Upper lobe of left lung (tissue), 6 donors: ENCODE measurements around the gene CNTFR. TPM values are rescaled to one million over a fixed set of nuclear protein-coding genes. Genes with fewer than 3 reads are reported as not detected.

Experiments
- ATAC-seq, 2 donors: fragments of 200-7000 bp; cut with Tn5 transposase; one replicate each; pipeline ENCODE4 v1.9.1; 2022; ENCODE audit warnings: mild to moderate bottlenecking in 2 of 2, moderate library complexity in 2 of 2; ENCODE audit not compliant: low FRiP score in 2 of 2
- DNase-seq, 2 donors: peaks; one replicate each; pipeline ENCODE4 v3.0.0-alpha.2; 2019 to 2020
- H3K27ac ChIP-seq, 4 donors: fragments of 200-600 bp; sonication (generic); one replicate each; pipeline ENCODE4 v1.5.1; 2016 to 2019
- H3K27me3 ChIP-seq, 4 donors: fragments of 200-600 bp; sonication (generic); one replicate each; pipeline ENCODE4 v1.5.1; 2017 to 2019
- H3K36me3 ChIP-seq, 4 donors: fragments of 200-600 bp; sonication (generic); one replicate each; pipeline ENCODE4 v1.5.1; 2016 to 2019
- H3K4me1 ChIP-seq, 4 donors: fragments of 200-600 bp; sonication (generic); one replicate each; pipeline ENCODE4 v1.5.1; 2018 to 2019
- H3K4me3 ChIP-seq, 4 donors: fragments of 200-600 bp; sonication (generic); one replicate each; pipeline ENCODE4 v1.5.1; 2017 to 2019; ENCODE audit warnings: mild to moderate bottlenecking in 2 of 4, moderate library complexity in 1 of 4
- H3K9me3 ChIP-seq, 4 donors: fragments of 200-600 bp; sonication (generic); one replicate each; pipeline ENCODE4 v1.5.1; 2018 to 2019
- CTCF ChIP-seq, 6 experiments: fragments of 450-650 bp in 4 of 6; fragments of 200-600 bp in 2 of 6; sonication (generic) in 2 of 6; IDR thresholded peaks; one replicate each; pipeline ENCODE4 v1.5.1; 2016 to 2019; ENCODE audit warnings: antibody characterized with exemption in 6 of 6
- EP300 ChIP-seq, 4 donors: sonication (generic); formaldehyde crosslinking; IDR thresholded peaks; one replicate each; pipeline ENCODE4 v1.5.1; 2017; ENCODE audit warnings: antibody characterized with exemption in 4 of 4, control low read depth in 2 of 4
- POLR2A ChIP-seq, 4 donors: fragments of 450-650 bp; IDR thresholded peaks; one replicate each; pipeline ENCODE4 v1.5.1; 2016 to 2017; ENCODE audit warnings: antibody characterized with exemption in 4 of 4, mild to moderate bottlenecking in 2 of 4
- POLR2AphosphoS5 ChIP-seq, 2 donors: sonication (generic); formaldehyde crosslinking; IDR thresholded peaks; one replicate each; pipeline ENCODE4 v1.5.1; 2017; ENCODE audit warnings: antibody characterized with exemption in 2 of 2
- WGBS, 2 donors: methylation state at CpG; one replicate each; pipeline ENCODE4 v1.1.5; 2017 to 2018; 5-methylcytosine and 5-hydroxymethylcytosine counted together
- total RNA-seq, 6 donors: library from RNA; depleted of rRNA in 4 of 6; stranded (reverse); fragments of >200 nt in 4 of 6; gene quantifications; one replicate each; pipeline versions ENCODE4 v1.1.0 to v1.2.1, GENCODE V29; 2016 to 2021
- donor health status: DM: no; HTN: no; CAD: no; lungs with moderate emphysema.
- donor health status: DM: no; HTN: yes; CAD: no; lungs with severe emphysema.

The CNTFR gene
- total RNA-seq, 6 donors from 2014 or later = 0.30 to 3.3 (median 0.69) TPM; not detected in 1

GRCh38 chr9:34592895-34593601 is 3.5 kb upstream of the CNTFR start:
- Histone ChIP-seq H3K27me3 (peaks cover 0 to 46% (median 24%) of the 10 kb centered on the region in 4 donors), H3K4me3 (no peak overlapping the region), H3K27ac (no peak overlapping the region), H3K36me3 (no peaks in the 10 kb centered on the region), H3K4me1 (peaks cover 41 to 48% (median 42%) of the 10 kb centered on the region in 4 donors), H3K9me3 (no peaks in the 10 kb centered on the region)
- 9 to 19% methylated on average over 4 to 20 of the region's 26 CpGs for WGBS, 2 donors
- DNase-seq = peak; percentile 44 to 91
- ATAC-seq = peak; percentile 65 to 73
- no peak for TF ChIP-seq EP300 (IDR thresholded peaks at IDR 0.05)
- no peak for TF ChIP-seq CTCF (IDR thresholded peaks at IDR 0.05)

- peaks cover 41 to 48% (median 42%) of the 10 kb centered on the region in 4 donors for H3K4me1 ChIP-seq
- ATAC-seq (no peak), DNase-seq (no peak)
- no peak for TF ChIP-seq CTCF (IDR thresholded peaks at IDR 0.05)
- no peak for TF ChIP-seq POLR2AphosphoS5 (IDR thresholded peaks at IDR 0.05)
- TF ChIP-seq EP300 (IDR thresholded peaks at IDR 0.05) = no peak
- TF ChIP-seq POLR2A (IDR thresholded peaks at IDR 0.05) = no peak
- peaks cover 0 to 49% (median 24%) of the 10 kb centered on the region in 4 donors for H3K27me3 ChIP-seq
- H3K27ac ChIP-seq = no peak overlapping the region
- WGBS, 2 donors = 22 to 23% methylated on average over 15 to 16 of the region's 16 CpGs
- peak overlapping the region in 1 of 4 donors; percentile 53 for H3K4me3 ChIP-seq
- H3K9me3 ChIP-seq = no peaks in the 10 kb centered on the region
- no peaks in the 10 kb centered on the region for H3K36me3 ChIP-seq
Measured at GRCh38 chr9:34591917-34592866, 2.7 kb upstream of the CNTFR start.

- H3K27ac ChIP-seq = peak overlapping the region in 1 of 4 donors; percentile 17
- peaks cover 41 to 48% (median 42%) of the 10 kb centered on the region in 4 donors for H3K4me1 ChIP-seq
- DNase-seq = peak; percentile 84 to 98
- TF ChIP-seq EP300 (IDR thresholded peaks at IDR 0.05) = no peak
- TF ChIP-seq CTCF (IDR thresholded peaks at IDR 0.05) = peak; percentile 89 to 97 (median 94)
- peaks cover 0 to 52% (median 24%) of the 10 kb centered on the region in 4 donors for H3K27me3 ChIP-seq
- 3 to 8% methylated on average over 18 to 53 of the region's 60 CpGs for WGBS, 2 donors
- peak; percentile 93 to 95 for ATAC-seq
- H3K9me3 ChIP-seq = no peaks in the 10 kb centered on the region
- H3K4me3 ChIP-seq = peak overlapping the region; percentile 24 to 53 (median 34)
- no peaks in the 10 kb centered on the region for H3K36me3 ChIP-seq
Measured at GRCh38 chr9:34591248-34591916, 1.9 kb upstream of the CNTFR start.

- peak; percentile 2 to 24 for ATAC-seq
- Histone ChIP-seq H3K27me3 (peaks cover 0 to 58% (median 24%) of the 10 kb centered on the region in 4 donors), H3K36me3 (no peaks in the 10 kb centered on the region), H3K27ac (peak overlapping the region in 1 of 4 donors; percentile 17), H3K9me3 (no peaks in the 10 kb centered on the region), H3K4me3 (peak overlapping the region; percentile 24 to 53 (median 44)), H3K4me1 (peaks cover 41 to 48% (median 42%) of the 10 kb centered on the region in 4 donors)
- peak in 1 of 2 donors; percentile 59 for DNase-seq
- WGBS, 2 donors = 11 to 16% methylated on average over 16 to 30 of the region's 40 CpGs
- TF ChIP-seq EP300 (IDR thresholded peaks at IDR 0.05) (no peak), POLR2A (IDR thresholded peaks at IDR 0.05) (no peak), CTCF (IDR thresholded peaks at IDR 0.05) (no peak), POLR2AphosphoS5 (IDR thresholded peaks at IDR 0.05) (no peak)
Measured at GRCh38 chr9:34590381-34591247, 1.1 kb upstream of the CNTFR start.
